Epithelial cell of proximal tubule (primary cell): ENCODE measurements around the gene GJE1. TPM values are rescaled to one million over a fixed set of nuclear protein-coding genes. Genes with fewer than 3 reads are reported as not detected.
"Not testable (repeated sequence)": the region's sequence is repeated elsewhere in the genome, so short reads cannot be mapped to it uniquely, and the experiment has no call there.

Source experiments
- DNase-seq: peaks from one replicate; pipeline ENCODE4 v3.0.0-alpha.2; 2011; ENCODE audit warnings: low read depth
- H3K4me3 ChIP-seq: 2 replicates; pipeline ENCODE4 v1.5.1; 2011; ENCODE audit warnings: low read depth, mild to moderate bottlenecking, low read length
- CTCF ChIP-seq: conservative IDR thresholded peaks from 2 replicates; pipeline ENCODE4 v1.5.1; 2012; ENCODE audit warnings: low read depth, mild to moderate bottlenecking, low read length
- total RNA-seq: library from RNA; depleted of rRNA; stranded (reverse); fragments of >200 nt; gene quantifications from 2 replicates; pipeline ENCODE4 v1.2.3, GENCODE V29; 2015

The GJE1 gene
- total RNA-seq, 1 donor from 2014 or later: not detected

- no peak for TF ChIP-seq CTCF
- no peak overlapping the region for H3K4me3 ChIP-seq
- DNase-seq: no peak
These were observed 20.0 kb downstream of the GJE1 start for GRCh38 chr6:142152746-142153145.

- no peak overlapping the region for H3K4me3 ChIP-seq
- no peak for DNase-seq
- no peak for TF ChIP-seq CTCF
These were observed 20.5 kb downstream of the GJE1 start for GRCh38 chr6:142153196-142153595.

- no peak for DNase-seq
- no peak for TF ChIP-seq CTCF
- no peak overlapping the region for H3K4me3 ChIP-seq
These were observed 21.6 kb downstream of the GJE1 start for GRCh38 chr6:142154336-142154735.

- no peak for TF ChIP-seq CTCF
- no peak for DNase-seq
- no peak overlapping the region for H3K4me3 ChIP-seq
These were observed 22.4 kb downstream of the GJE1 start for GRCh38 chr6:142155091-142155490.

GRCh38 chr6:142155895-142156757 lies 23.4 kb downstream of the GJE1 start:
- H3K4me3 ChIP-seq: peak overlapping the region; percentile 30
- TF ChIP-seq CTCF: peak; percentile 42
- DNase-seq: no peak

- not testable (repeated sequence) for DNase-seq, H3K4me3 ChIP-seq
These were observed 24.0 kb downstream of the GJE1 start for GRCh38 chr6:142156758-142157068.

GRCh38 chr6:142162780-142163179 lies 30.1 kb downstream of the GJE1 start:
- no peak for TF ChIP-seq CTCF
- no peak for DNase-seq
- no peak overlapping the region for H3K4me3 ChIP-seq
